OCI-LY3 (cell line): Measurements from ENCODE around the gene NRP1.

Experiments used
- H2AFZ ChIP-seq: fragments of 200-600, 300-600 bp; shearing (Covaris generic); 2 replicates; pipeline ENCODE4 v1.6.0; 2014; ENCODE audit warnings: antibody characterized with exemption, low read depth, low read length
- H3K27ac ChIP-seq: fragments of 200-600, 300-600 bp; sonication (generic); 2 replicates; pipeline ENCODE4 v1.5.1; 2014; ENCODE audit warnings: mild to moderate bottlenecking, low read length, moderate library complexity, mixed read lengths
- H3K27me3 ChIP-seq: fragments of 200-600, 300-600 bp; sonication (generic); 2 replicates; pipeline ENCODE4 v1.6.1; 2014; ENCODE audit warnings: low read depth, low read length, mixed read lengths
- H3K36me3 ChIP-seq: fragments of 200-600, 300-600 bp; sonication (generic); replicated peaks from 2 replicates; pipeline ENCODE3; 2014; ENCODE audit warnings: low read depth, low read length, mixed read lengths
- H3K4me1 ChIP-seq: fragments of 300-600, 200-600 bp; sonication (generic); 2 replicates; pipeline ENCODE4 v1.6.1; 2014; ENCODE audit warnings: low read length, mixed read lengths
- H3K4me2 ChIP-seq: fragments of 200-600, 300-600 bp; sonication (generic); 2 replicates; pipeline ENCODE4 v1.6.1; 2014; ENCODE audit warnings: low read length, mixed read lengths
- H3K4me3 ChIP-seq: fragments of 300-600, 200-600 bp; sonication (generic); 2 replicates; pipeline ENCODE4 v1.5.1; 2014; ENCODE audit warnings: antibody characterized with exemption, mild to moderate bottlenecking, low read length, moderate library complexity
- H3K79me2 ChIP-seq: fragments of 300-600, 200-600 bp; shearing (Covaris generic); 2 replicates; pipeline ENCODE4 v1.6.1; 2014; ENCODE audit warnings: mild to moderate bottlenecking, low read length, mixed read lengths
- H3K9ac ChIP-seq: fragments of 300-600, 200-600 bp; shearing (Covaris generic); 2 replicates; pipeline ENCODE4 v1.6.0; 2014; ENCODE audit warnings: mild to moderate bottlenecking, low read length, moderate library complexity
- H3K9me3 ChIP-seq: fragments of 200-600, 300-600 bp; shearing (Covaris generic); 2 replicates; pipeline ENCODE4 v1.6.1; 2014; ENCODE audit warnings: low read length, mixed read lengths; ENCODE audit not compliant: insufficient read depth
- H4K20me1 ChIP-seq: fragments of 200-600, 300-600 bp; sonication (generic); 2 replicates; pipeline ENCODE4 v1.6.1; 2016; ENCODE audit warnings: low read length, mixed read lengths; ENCODE audit not compliant: insufficient read depth
- CTCF ChIP-seq: fragments of 200-600, 300-600 bp; sonication (generic); IDR thresholded peaks from 2 replicates; pipeline ENCODE4 v1.5.1; 2014; ENCODE audit warnings: antibody characterized with exemption, low read length, low read depth
- EZH2phosphoT487 ChIP-seq: fragments of 200-600 bp; shearing (Covaris generic); IDR thresholded peaks from 2 replicates; pipeline ENCODE4 v1.6.1; 2018; ENCODE audit warnings: antibody characterized with exemption, mixed run types, low read depth

Gene NRP1

GRCh38 chr10:33298893-33299292 lies 35.6 kb downstream of the NRP1 start:
- no peak overlapping the region for H3K27ac ChIP-seq
- no peak for TF ChIP-seq EZH2phosphoT487
- no peak for TF ChIP-seq CTCF
- H2AFZ ChIP-seq: no peak overlapping the region
- no peak overlapping the region for H3K9ac ChIP-seq
- no peaks in the 10 kb centered on the region for H3K79me2 ChIP-seq
- H3K4me3 ChIP-seq: no peak overlapping the region
- no peaks in the 10 kb centered on the region for H3K9me3 ChIP-seq
- H3K27me3 ChIP-seq: no peaks in the 10 kb centered on the region
- H3K4me1 ChIP-seq: no peaks in the 10 kb centered on the region
- H3K36me3 ChIP-seq: no peaks in the 10 kb centered on the region
- no peaks in the 10 kb centered on the region for H4K20me1 ChIP-seq
- no peak overlapping the region for H3K4me2 ChIP-seq

- Histone ChIP-seq H3K9me3 (no peaks in the 10 kb centered on the region), H3K4me1 (no peaks in the 10 kb centered on the region), H3K27ac (no peak overlapping the region), H3K36me3 (no peaks in the 10 kb centered on the region), H2AFZ (no peak overlapping the region), H3K79me2 (no peaks in the 10 kb centered on the region), H3K27me3 (no peaks in the 10 kb centered on the region), H3K4me3 (no peak overlapping the region), H3K9ac (no peak overlapping the region), H4K20me1 (no peaks in the 10 kb centered on the region), H3K4me2 (no peak overlapping the region)
- no peak for TF ChIP-seq CTCF
- TF ChIP-seq EZH2phosphoT487: no peak
These were observed 36.4 kb downstream of the NRP1 start for GRCh38 chr10:33298110-33298509.

GRCh38 chr10:33295851-33296250 lies 38.6 kb downstream of the NRP1 start:
- Histone ChIP-seq H3K36me3 (no peaks in the 10 kb centered on the region), H4K20me1 (no peaks in the 10 kb centered on the region), H3K4me2 (no peak overlapping the region), H3K27me3 (no peaks in the 10 kb centered on the region), H3K4me1 (no peaks in the 10 kb centered on the region), H2AFZ (no peak overlapping the region), H3K4me3 (no peak overlapping the region), H3K9ac (no peak overlapping the region), H3K9me3 (no peaks in the 10 kb centered on the region), H3K27ac (no peak overlapping the region), H3K79me2 (no peaks in the 10 kb centered on the region)
- TF ChIP-seq EZH2phosphoT487 (no peak), CTCF (no peak)

- no peaks in the 10 kb centered on the region for H4K20me1 ChIP-seq
These were observed 40.8 kb downstream of the NRP1 start for GRCh38 chr10:33293531-33294170.

More at GRCh38 chr10:33293531-33294170, 40.8 kb downstream of the NRP1 start:
- Histone ChIP-seq H3K4me3 (no peak overlapping the region), H3K27me3 (no peaks in the 10 kb centered on the region), H3K4me1 (no peaks in the 10 kb centered on the region), H3K9ac (no peak overlapping the region), H3K4me2 (no peak overlapping the region), H3K36me3 (no peaks in the 10 kb centered on the region), H2AFZ (no peak overlapping the region), H3K79me2 (no peaks in the 10 kb centered on the region), H3K9me3 (no peaks in the 10 kb centered on the region), H3K27ac (no peak overlapping the region)
- TF ChIP-seq EZH2phosphoT487 (no peak), CTCF (no peak)
